Vagina (tissue), 2 donors: ENCODE data around the gene CCNDBP1.

Experiments used
- POLR2A ChIP-seq, 2 donors: fragments of 450-650 bp; IDR thresholded peaks; one replicate each; pipeline ENCODE4 v1.6.1; 2017; ENCODE audit warnings: antibody characterized with exemption in 2 of 2, mild to moderate bottlenecking in 2 of 2, moderate library complexity in 2 of 2
- POLR2AphosphoS5 ChIP-seq, 2 donors: sonication (generic); formaldehyde crosslinking; IDR thresholded peaks; one replicate each; pipeline ENCODE4 v1.9.0; 2017; ENCODE audit warnings: antibody characterized with exemption in 2 of 2, mild to moderate bottlenecking in 2 of 2, low read depth in 1 of 2; ENCODE audit not compliant: insufficient read depth in 1 of 2
- TF ChIP-seq, protein P1 (sequence below), 3 experiments: fragments of 450-650 bp in 2 of 3; fragments of 200-600 bp in 1 of 3; sonication (generic) in 1 of 3; IDR thresholded peaks; one replicate each; pipeline ENCODE4 v1.5.1; 2017 to 2019; ENCODE audit warnings: antibody characterized with exemption in 3 of 3, mild to moderate bottlenecking in 2 of 3, moderate library complexity in 2 of 3

GRCh38 chr15:43215961-43216360 is 30.8 kb downstream of the CCNDBP1 start:
- TF ChIP-seq, protein P1, sequence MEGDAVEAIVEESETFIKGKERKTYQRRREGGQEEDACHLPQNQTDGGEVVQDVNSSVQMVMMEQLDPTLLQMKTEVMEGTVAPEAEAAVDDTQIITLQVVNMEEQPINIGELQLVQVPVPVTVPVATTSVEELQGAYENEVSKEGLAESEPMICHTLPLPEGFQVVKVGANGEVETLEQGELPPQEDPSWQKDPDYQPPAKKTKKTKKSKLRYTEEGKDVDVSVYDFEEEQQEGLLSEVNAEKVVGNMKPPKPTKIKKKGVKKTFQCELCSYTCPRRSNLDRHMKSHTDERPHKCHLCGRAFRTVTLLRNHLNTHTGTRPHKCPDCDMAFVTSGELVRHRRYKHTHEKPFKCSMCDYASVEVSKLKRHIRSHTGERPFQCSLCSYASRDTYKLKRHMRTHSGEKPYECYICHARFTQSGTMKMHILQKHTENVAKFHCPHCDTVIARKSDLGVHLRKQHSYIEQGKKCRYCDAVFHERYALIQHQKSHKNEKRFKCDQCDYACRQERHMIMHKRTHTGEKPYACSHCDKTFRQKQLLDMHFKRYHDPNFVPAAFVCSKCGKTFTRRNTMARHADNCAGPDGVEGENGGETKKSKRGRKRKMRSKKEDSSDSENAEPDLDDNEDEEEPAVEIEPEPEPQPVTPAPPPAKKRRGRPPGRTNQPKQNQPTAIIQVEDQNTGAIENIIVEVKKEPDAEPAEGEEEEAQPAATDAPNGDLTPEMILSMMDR (IDR thresholded peaks at IDR 0.05), result no peak
- TF ChIP-seq POLR2A (IDR thresholded peaks at IDR 0.05) (no peak), POLR2AphosphoS5 (IDR thresholded peaks at IDR 0.05; ENCODE audit: insufficient read depth in 1 of 2, low read depth in 1 of 2) (no peak)
